Measurements from ENCODE around the gene KCNQ5. TPM values are rescaled to one million over a fixed set of nuclear protein-coding genes. Genes with fewer than 3 reads are reported as not detected.

KCNQ5 gene
- total RNA-seq, 4 donors from 2014 or later: 0.21 to 1.1 (median 0.59) TPM; not detected in 1

DNA sequence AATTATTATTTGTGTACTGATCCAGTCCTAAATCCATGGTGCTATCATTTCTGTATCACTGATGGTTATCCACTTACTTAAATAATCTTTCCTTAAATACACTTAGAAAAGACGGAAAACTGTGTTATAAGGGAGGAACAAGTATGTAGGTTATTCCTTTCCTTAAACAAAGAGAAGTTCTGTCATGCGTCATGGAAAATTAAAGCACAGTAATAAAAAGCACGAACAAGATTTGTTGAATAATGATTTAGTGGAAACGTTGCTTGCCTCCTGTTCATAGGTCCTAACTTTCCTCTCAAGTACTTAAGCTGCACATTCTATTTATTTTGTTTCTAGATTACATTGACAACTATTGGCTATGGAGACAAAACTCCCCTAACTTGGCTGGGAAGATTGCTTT, 483.1 kb downstream of the KCNQ5 start:
- Histone ChIP-seq H3K36me3 (no peaks in the 10 kb centered on the region), H3K4me1 (no peaks in the 10 kb centered on the region), H3K27ac (no peak overlapping the region), H3K4me3 (no peak overlapping the region), H3K27me3 (no peaks in the 10 kb centered on the region), H3K9me3 (no peaks in the 10 kb centered on the region)
- WGBS, 2 donors: 36 to 37% methylated on average over 4 of the region's 4 CpGs
- no peak for DNase-seq (ENCODE audit: low spot score in 2 of 2)
- TF ChIP-seq, protein P1, sequence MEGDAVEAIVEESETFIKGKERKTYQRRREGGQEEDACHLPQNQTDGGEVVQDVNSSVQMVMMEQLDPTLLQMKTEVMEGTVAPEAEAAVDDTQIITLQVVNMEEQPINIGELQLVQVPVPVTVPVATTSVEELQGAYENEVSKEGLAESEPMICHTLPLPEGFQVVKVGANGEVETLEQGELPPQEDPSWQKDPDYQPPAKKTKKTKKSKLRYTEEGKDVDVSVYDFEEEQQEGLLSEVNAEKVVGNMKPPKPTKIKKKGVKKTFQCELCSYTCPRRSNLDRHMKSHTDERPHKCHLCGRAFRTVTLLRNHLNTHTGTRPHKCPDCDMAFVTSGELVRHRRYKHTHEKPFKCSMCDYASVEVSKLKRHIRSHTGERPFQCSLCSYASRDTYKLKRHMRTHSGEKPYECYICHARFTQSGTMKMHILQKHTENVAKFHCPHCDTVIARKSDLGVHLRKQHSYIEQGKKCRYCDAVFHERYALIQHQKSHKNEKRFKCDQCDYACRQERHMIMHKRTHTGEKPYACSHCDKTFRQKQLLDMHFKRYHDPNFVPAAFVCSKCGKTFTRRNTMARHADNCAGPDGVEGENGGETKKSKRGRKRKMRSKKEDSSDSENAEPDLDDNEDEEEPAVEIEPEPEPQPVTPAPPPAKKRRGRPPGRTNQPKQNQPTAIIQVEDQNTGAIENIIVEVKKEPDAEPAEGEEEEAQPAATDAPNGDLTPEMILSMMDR (IDR thresholded peaks at IDR 0.05): no peak
- TF ChIP-seq EP300 (IDR thresholded peaks at IDR 0.05) (no peak), POLR2A (IDR thresholded peaks at IDR 0.05) (no peak)

DNA sequence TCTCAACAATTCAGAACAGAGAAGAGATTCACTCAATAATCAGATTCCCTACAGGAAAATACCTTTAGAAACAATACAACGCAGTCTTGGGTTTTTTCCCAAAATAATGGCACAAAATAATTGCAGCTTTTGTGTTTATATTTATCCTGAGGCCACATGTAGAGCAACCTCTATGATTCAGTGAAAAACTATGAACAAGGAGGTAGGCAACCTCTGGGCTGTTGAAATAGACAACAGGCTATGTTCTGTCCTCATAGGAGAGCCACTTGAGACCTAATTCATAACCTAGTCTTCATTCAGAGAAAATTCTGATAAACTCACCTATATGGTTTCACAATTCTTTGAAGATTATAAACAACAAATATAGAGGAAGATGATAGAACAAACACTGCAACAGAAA, 485.2 kb downstream of the KCNQ5 start:
- H3K27ac ChIP-seq: no peak overlapping the region
- WGBS, 2 donors: 81 to 86% methylated on average over 1 of the region's 1 CpG
- TF ChIP-seq POLR2A (IDR thresholded peaks at IDR 0.05): no peak
- TF ChIP-seq, protein P1 (IDR thresholded peaks at IDR 0.05): no peak
- TF ChIP-seq EP300 (IDR thresholded peaks at IDR 0.05): no peak
- H3K36me3 ChIP-seq: no peaks in the 10 kb centered on the region
- no peak for DNase-seq (ENCODE audit: low spot score in 2 of 2)
- no peaks in the 10 kb centered on the region for H3K9me3 ChIP-seq
- H3K4me1 ChIP-seq: no peaks in the 10 kb centered on the region
- no peak overlapping the region for H3K4me3 ChIP-seq
- H3K27me3 ChIP-seq: no peaks in the 10 kb centered on the region

DNA sequence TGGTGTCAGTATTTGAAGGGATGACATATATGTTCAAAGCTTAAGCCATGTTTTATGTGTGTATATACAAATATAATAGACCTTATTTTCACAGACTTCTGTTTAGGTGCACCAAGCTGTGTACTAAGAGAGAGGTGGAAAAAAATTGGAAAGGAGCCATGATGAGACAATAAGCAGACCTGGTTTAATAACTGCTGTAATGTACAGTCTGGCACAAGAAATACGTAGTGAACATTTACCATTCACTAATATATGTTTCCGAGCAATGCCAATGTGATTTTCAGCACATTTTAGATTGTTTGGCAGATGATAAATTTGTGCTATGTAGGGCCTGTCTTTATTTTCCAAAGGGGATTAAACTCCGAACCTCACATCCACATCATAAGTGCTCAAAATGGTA, 487.1 kb downstream of the KCNQ5 start:
- WGBS, 2 donors: 85 to 93% methylated on average over 3 of the region's 3 CpGs
- no peak overlapping the region for H3K4me3 ChIP-seq
- H3K27ac ChIP-seq: no peak overlapping the region
- no peaks in the 10 kb centered on the region for H3K9me3 ChIP-seq
- no peak for DNase-seq (ENCODE audit: low spot score in 2 of 2)
- TF ChIP-seq, protein P1 (IDR thresholded peaks at IDR 0.05): no peak
- TF ChIP-seq POLR2A (IDR thresholded peaks at IDR 0.05) (no peak), EP300 (IDR thresholded peaks at IDR 0.05) (no peak)
- H3K36me3 ChIP-seq: no peaks in the 10 kb centered on the region
- no peaks in the 10 kb centered on the region for H3K4me1 ChIP-seq
- H3K27me3 ChIP-seq: no peaks in the 10 kb centered on the region

DNA sequence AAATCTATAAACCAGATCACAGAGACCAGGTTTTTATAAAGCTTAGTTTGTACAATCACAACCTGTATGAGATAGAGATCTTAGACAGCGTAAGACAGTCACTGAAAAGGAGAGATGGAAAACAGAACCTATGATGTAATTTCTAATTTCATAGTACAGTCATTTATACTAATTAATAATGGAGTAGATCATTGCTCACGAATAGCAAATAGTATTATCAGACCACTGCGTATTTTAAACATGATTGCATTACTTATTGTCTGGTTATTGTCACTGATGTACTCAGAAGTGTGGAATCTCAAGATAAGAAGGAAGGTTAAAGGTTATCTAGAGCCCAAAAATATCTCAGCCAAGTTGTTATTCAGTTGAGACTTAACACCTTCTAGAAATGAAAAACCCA, 487.8 kb downstream of the KCNQ5 start:
- H3K27me3 ChIP-seq: no peaks in the 10 kb centered on the region
- H3K4me1 ChIP-seq: no peaks in the 10 kb centered on the region
- no peaks in the 10 kb centered on the region for H3K36me3 ChIP-seq
- H3K27ac ChIP-seq: no peak overlapping the region
- no peak for DNase-seq (ENCODE audit: low spot score in 2 of 2)
- TF ChIP-seq POLR2A (IDR thresholded peaks at IDR 0.05) (no peak), EP300 (IDR thresholded peaks at IDR 0.05) (no peak)
- TF ChIP-seq, protein P1 (IDR thresholded peaks at IDR 0.05): no peak
- 45 to 46% methylated on average over 3 of the region's 3 CpGs for WGBS, 2 donors
- H3K4me3 ChIP-seq: no peak overlapping the region
- no peaks in the 10 kb centered on the region for H3K9me3 ChIP-seq

DNA sequence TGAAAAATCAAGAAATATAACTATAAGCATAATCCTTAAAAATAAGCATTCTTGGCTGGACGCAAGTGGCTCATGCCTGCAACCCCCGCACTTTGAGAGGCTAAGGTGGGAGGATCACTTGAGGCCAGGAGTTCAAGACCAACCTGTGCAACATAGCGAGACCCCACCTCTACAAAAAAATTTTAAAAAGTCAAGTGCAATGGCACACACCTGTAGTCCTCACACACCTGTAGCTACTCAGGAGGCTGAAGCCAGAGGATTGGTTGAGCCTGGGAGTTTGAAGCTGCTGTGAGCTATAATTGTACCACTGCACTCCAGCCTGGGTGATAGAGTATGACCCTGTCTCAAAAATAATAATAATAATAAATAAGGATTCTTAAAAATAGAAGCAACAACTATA, 494.5 kb downstream of the KCNQ5 start:
- Histone ChIP-seq H3K9me3 (no peaks in the 10 kb centered on the region), H3K36me3 (no peaks in the 10 kb centered on the region), H3K4me1 (no peaks in the 10 kb centered on the region), H3K27me3 (no peaks in the 10 kb centered on the region), H3K4me3 (no peak overlapping the region), H3K27ac (no peak overlapping the region)
- TF ChIP-seq EP300 (IDR thresholded peaks at IDR 0.05) (no peak), POLR2A (IDR thresholded peaks at IDR 0.05) (no peak)
- TF ChIP-seq, protein P1 (IDR thresholded peaks at IDR 0.05): no peak
- no peak for DNase-seq (ENCODE audit: low spot score in 2 of 2)
- WGBS, 2 donors: 94 to 100% methylated on average over 3 of the region's 3 CpGs
